ENCODE results near the gene TANGO6.

DNA sequence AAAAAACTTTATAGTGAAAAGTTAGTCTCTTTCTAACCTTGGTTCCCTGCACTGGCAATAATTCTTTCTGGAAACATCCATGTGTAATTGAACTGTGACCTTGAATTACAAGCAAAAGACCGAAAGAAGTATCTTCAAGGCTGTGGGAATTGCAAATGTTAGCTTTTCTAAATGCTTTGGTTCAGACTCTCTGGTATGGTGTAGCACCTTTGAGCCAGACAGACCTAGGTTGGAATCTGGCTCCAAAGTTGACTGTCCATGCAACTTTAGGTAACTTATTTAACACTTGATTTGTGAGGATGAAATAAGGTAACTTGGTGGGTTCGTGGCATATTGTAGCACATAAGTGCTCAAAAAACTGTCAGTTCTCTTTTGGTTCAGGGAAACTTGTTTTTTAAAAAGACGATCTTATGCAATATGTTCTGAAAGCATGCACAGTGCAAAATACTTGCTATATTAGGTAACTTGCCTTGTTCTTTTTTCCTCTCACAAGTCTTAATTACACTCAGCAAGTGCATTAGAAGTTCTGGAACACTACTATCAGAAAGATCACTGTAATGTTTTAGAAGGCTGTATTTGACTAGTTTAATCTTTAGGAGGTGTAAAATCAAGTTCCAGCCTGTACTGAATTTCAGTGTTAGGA lies 46.3 kb downstream of the TANGO6 start:
- TF ChIP-seq, protein P1, sequence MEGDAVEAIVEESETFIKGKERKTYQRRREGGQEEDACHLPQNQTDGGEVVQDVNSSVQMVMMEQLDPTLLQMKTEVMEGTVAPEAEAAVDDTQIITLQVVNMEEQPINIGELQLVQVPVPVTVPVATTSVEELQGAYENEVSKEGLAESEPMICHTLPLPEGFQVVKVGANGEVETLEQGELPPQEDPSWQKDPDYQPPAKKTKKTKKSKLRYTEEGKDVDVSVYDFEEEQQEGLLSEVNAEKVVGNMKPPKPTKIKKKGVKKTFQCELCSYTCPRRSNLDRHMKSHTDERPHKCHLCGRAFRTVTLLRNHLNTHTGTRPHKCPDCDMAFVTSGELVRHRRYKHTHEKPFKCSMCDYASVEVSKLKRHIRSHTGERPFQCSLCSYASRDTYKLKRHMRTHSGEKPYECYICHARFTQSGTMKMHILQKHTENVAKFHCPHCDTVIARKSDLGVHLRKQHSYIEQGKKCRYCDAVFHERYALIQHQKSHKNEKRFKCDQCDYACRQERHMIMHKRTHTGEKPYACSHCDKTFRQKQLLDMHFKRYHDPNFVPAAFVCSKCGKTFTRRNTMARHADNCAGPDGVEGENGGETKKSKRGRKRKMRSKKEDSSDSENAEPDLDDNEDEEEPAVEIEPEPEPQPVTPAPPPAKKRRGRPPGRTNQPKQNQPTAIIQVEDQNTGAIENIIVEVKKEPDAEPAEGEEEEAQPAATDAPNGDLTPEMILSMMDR (IDR thresholded peaks at IDR 0.05) = no peak
- no peak for TF ChIP-seq POLR2A (IDR thresholded peaks at IDR 0.05)

Data from tibial nerve (tissue), 3 donors.